Right lobe of liver (tissue), 4 donors: Measurements from ENCODE around the gene ZNF454.

Source experiments
- CTCF ChIP-seq, 4 donors: fragments of 200-600 bp in 3 of 4; fragments of 450-650 bp in 1 of 4; IDR thresholded peaks; one replicate each; pipeline versions ENCODE4 v1.5.1 to v1.8.0; 2016 to 2022; ENCODE audit warnings: antibody characterized with exemption in 4 of 4, mild to moderate bottlenecking in 2 of 4
- POLR2A ChIP-seq: fragments of 450-650 bp; IDR thresholded peaks from one replicate; pipeline ENCODE4 v1.6.1; 2017; ENCODE audit warnings: antibody characterized with exemption, mild to moderate bottlenecking
- donor health status: DM: no; HTN: no; CAD: no.
- donor health status: DM: no; HTN: no; CAD: no.
- donor health status: DM: no; HTN: yes; CAD: no.

GRCh38 chr5:179006564-179006963 lies 65.6 kb downstream of the ZNF454 start:
- TF ChIP-seq CTCF (IDR thresholded peaks at IDR 0.05) (no peak), POLR2A (no peak)
